ES-I3 (cell line): Measurements from ENCODE around the gene TMCO4.

Experiments
- H3K36me3 ChIP-seq: 2 replicates; pipeline ENCODE4 v1.6.1; 2013; ENCODE audit warnings: mild to moderate bottlenecking, low read length, control low read depth, moderate library complexity; ENCODE audit not compliant: insufficient read depth
- H3K4me1 ChIP-seq: 2 replicates; pipeline ENCODE4 v1.6.1; 2013; ENCODE audit warnings: mild to moderate bottlenecking, control low read depth, low read length; ENCODE audit not compliant: insufficient read depth
- H3K9ac ChIP-seq: 2 replicates; pipeline ENCODE4 v1.6.1; 2013; ENCODE audit warnings: low read depth, mild to moderate bottlenecking, low read length, moderate library complexity
- H3K9me3 ChIP-seq: 2 replicates; pipeline ENCODE4 v1.6.1; 2013; ENCODE audit warnings: mild to moderate bottlenecking, low read length, moderate library complexity; ENCODE audit not compliant: control insufficient read depth, insufficient read depth

The TMCO4 gene

GRCh38 chr1:19738076-19738475 is 61.6 kb downstream of the TMCO4 start:
- Histone ChIP-seq H3K4me1 (no peaks in the 10 kb centered on the region), H3K36me3 (no peaks in the 10 kb centered on the region), H3K9me3 (no peaks in the 10 kb centered on the region), H3K9ac (no peak overlapping the region)

- Histone ChIP-seq H3K9me3 (no peaks in the 10 kb centered on the region), H3K36me3 (no peaks in the 10 kb centered on the region), H3K4me1 (no peaks in the 10 kb centered on the region), H3K9ac (no peak overlapping the region)
Observed at GRCh38 chr1:19737104-19737825, 62.5 kb downstream of the TMCO4 start.

- H3K36me3 ChIP-seq = no peaks in the 10 kb centered on the region
- H3K9me3 ChIP-seq = no peaks in the 10 kb centered on the region
- H3K9ac ChIP-seq = no peak overlapping the region
- no peaks in the 10 kb centered on the region for H3K4me1 ChIP-seq
Observed at GRCh38 chr1:19735440-19736127, 64.1 kb downstream of the TMCO4 start.

- peaks cover 6% of the 10 kb centered on the region; the same call in 1 of the 2 replicates for H3K9me3 ChIP-seq
- no peak overlapping the region for H3K9ac ChIP-seq
- H3K4me1 ChIP-seq = no peaks in the 10 kb centered on the region
- H3K36me3 ChIP-seq = no peaks in the 10 kb centered on the region
Observed at GRCh38 chr1:19734472-19734999, 65.2 kb downstream of the TMCO4 start.

GRCh38 chr1:19734056-19734455 is 65.7 kb downstream of the TMCO4 start:
- Histone ChIP-seq H3K9me3 (peaks cover 6% of the 10 kb centered on the region; the same call in 1 of the 2 replicates), H3K36me3 (no peaks in the 10 kb centered on the region), H3K4me1 (no peaks in the 10 kb centered on the region), H3K9ac (no peak overlapping the region)

GRCh38 chr1:19733615-19734014 is 66.1 kb downstream of the TMCO4 start:
- Histone ChIP-seq H3K36me3 (no peaks in the 10 kb centered on the region), H3K4me1 (no peaks in the 10 kb centered on the region), H3K9ac (no peak overlapping the region), H3K9me3 (peaks cover 6% of the 10 kb centered on the region; the same call in 1 of the 2 replicates)

GRCh38 chr1:19731311-19731821 is 68.3 kb downstream of the TMCO4 start:
- H3K9me3 ChIP-seq = peaks cover 6% of the 10 kb centered on the region; the same call in 1 of the 2 replicates
- H3K9ac ChIP-seq = no peak overlapping the region
- H3K4me1 ChIP-seq = no peaks in the 10 kb centered on the region
- no peaks in the 10 kb centered on the region for H3K36me3 ChIP-seq

- Histone ChIP-seq H3K9ac (no peak overlapping the region), H3K4me1 (no peaks in the 10 kb centered on the region), H3K9me3 (peaks cover 6% of the 10 kb centered on the region; the same call in 1 of the 2 replicates), H3K36me3 (no peaks in the 10 kb centered on the region)
Observed at GRCh38 chr1:19730793-19731192, 68.9 kb downstream of the TMCO4 start.

GRCh38 chr1:19730232-19730631 is 69.5 kb downstream of the TMCO4 start:
- Histone ChIP-seq H3K36me3 (no peaks in the 10 kb centered on the region), H3K9ac (no peak overlapping the region), H3K9me3 (peaks cover 6% of the 10 kb centered on the region; the same call in 1 of the 2 replicates), H3K4me1 (no peaks in the 10 kb centered on the region)

GRCh38 chr1:19728413-19729145 is 71.1 kb downstream of the TMCO4 start:
- Histone ChIP-seq H3K36me3 (no peaks in the 10 kb centered on the region), H3K4me1 (peaks cover 4% of the 10 kb centered on the region; the same call in 1 of the 2 replicates), H3K9ac (no peak overlapping the region), H3K9me3 (peaks cover 6% of the 10 kb centered on the region; the same call in 1 of the 2 replicates)

GRCh38 chr1:19725606-19726005 is 74.1 kb downstream of the TMCO4 start:
- peaks cover 6% of the 10 kb centered on the region; the same call in 1 of the 2 replicates for H3K9me3 ChIP-seq
- no peaks in the 10 kb centered on the region for H3K36me3 ChIP-seq
- H3K9ac ChIP-seq = no peak overlapping the region
- H3K4me1 ChIP-seq = peaks cover 12% of the 10 kb centered on the region

- peaks cover 14% of the 10 kb centered on the region for H3K4me1 ChIP-seq
- H3K36me3 ChIP-seq = no peaks in the 10 kb centered on the region
Observed at GRCh38 chr1:19723874-19724273, 75.8 kb downstream of the TMCO4 start.

GRCh38 chr1:19720973-19721372 is 78.7 kb downstream of the TMCO4 start:
- H3K4me1 ChIP-seq = peaks cover 14% of the 10 kb centered on the region
- no peaks in the 10 kb centered on the region for H3K36me3 ChIP-seq
- H3K9me3 ChIP-seq = no peaks in the 10 kb centered on the region
- no peak overlapping the region for H3K9ac ChIP-seq

More at GRCh38 chr1:19723874-19724273, 75.8 kb downstream of the TMCO4 start:
- Histone ChIP-seq H3K9me3 (no peaks in the 10 kb centered on the region), H3K9ac (no peak overlapping the region)

GRCh38 chr1:19720174-19720573 is 79.5 kb downstream of the TMCO4 start:
- Histone ChIP-seq H3K4me1 (peaks cover 14% of the 10 kb centered on the region), H3K9ac (no peak overlapping the region), H3K36me3 (no peaks in the 10 kb centered on the region), H3K9me3 (no peaks in the 10 kb centered on the region)
